ENCODE data around the gene LRP1. TPM values are rescaled to one million over a fixed set of nuclear protein-coding genes. Genes with fewer than 3 reads are reported as not detected.

The LRP1 gene
- total and polyA plus RNA-seq, 2 of the 13 experiments (the other 11 are each of a cell fraction or from before 2014, with no cell fraction given) = 14.7 to 30.8 TPM

DNA sequence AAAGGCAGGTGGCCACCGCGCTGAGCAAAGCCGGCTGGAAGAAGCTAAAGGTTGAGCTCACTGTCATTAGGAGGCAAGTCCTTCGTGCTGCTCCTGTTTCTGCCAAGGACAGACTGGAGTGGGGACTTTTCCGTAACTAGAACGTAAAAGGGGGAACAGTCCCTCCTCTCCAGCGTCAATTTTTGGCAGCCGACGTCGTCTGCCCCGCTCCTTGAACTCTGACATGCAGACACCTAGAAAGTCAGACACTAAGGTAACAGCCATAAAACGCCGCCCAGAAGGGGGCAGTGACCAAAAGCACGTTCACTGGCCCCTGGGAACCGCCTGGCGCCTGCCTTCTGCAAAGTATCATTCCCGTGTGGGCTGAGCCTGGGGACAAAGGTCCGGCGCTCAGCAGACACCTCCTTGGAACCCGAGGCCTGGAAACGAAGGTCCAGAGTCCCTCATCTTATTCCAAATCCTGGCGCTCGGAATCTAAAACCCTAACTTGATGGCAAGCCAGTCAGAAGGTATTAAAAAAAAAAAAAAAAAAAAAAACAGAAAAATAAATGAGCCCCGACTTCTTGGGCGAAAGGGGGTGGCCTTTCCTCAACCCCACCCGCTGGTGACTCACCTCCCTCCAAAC, 1.1 kb upstream of the LRP1 start (continued):
- TF ChIP-seq, protein P1, sequence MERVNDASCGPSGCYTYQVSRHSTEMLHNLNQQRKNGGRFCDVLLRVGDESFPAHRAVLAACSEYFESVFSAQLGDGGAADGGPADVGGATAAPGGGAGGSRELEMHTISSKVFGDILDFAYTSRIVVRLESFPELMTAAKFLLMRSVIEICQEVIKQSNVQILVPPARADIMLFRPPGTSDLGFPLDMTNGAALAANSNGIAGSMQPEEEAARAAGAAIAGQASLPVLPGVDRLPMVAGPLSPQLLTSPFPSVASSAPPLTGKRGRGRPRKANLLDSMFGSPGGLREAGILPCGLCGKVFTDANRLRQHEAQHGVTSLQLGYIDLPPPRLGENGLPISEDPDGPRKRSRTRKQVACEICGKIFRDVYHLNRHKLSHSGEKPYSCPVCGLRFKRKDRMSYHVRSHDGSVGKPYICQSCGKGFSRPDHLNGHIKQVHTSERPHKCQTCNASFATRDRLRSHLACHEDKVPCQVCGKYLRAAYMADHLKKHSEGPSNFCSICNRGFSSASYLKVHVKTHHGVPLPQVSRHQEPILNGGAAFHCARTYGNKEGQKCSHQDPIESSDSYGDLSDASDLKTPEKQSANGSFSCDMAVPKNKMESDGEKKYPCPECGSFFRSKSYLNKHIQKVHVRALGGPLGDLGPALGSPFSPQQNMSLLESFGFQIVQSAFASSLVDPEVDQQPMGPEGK (CRISPR knock-in tag; IDR thresholded peaks at IDR 0.05) = peak; percentile 70
- TF ChIP-seq ETV6 (CRISPR knock-in tag; conservative IDR thresholded peaks at IDR 0.05) (no peak), SP5 (CRISPR knock-in tag; IDR thresholded peaks at IDR 0.05; ENCODE audit: borderline replicate concordance, low read depth) (no peak), KLF9 (CRISPR knock-in tag; IDR thresholded peaks at IDR 0.05; ENCODE audit: low read depth) (no peak), SAP130 (CRISPR knock-in tag; IDR thresholded peaks at IDR 0.05; ENCODE audit: low read depth) (peak; percentile 71), ZNF558 (CRISPR knock-in tag; IDR thresholded peaks at IDR 0.05; ENCODE audit: borderline replicate concordance) (peak; percentile 31; the same call in 1 of the 2 replicates), ZNF234 (CRISPR knock-in tag; conservative IDR thresholded peaks at IDR 0.05) (no peak), ZNF609 (CRISPR knock-in tag; IDR thresholded peaks at IDR 0.05; ENCODE audit: borderline replicate concordance) (no peak), ZNF331 (CRISPR knock-in tag; IDR thresholded peaks at IDR 0.05) (peak; percentile 44; the same call in 1 of the 2 replicates), ZMYM2 (CRISPR knock-in tag; IDR thresholded peaks at IDR 0.05) (no peak), KDM3A (CRISPR knock-in tag; IDR thresholded peaks at IDR 0.05; ENCODE audit: low read depth) (0 out of 2 replicates have a peak, but pooled peaks have one; percentile 64)
- TF ChIP-seq, protein P2, sequence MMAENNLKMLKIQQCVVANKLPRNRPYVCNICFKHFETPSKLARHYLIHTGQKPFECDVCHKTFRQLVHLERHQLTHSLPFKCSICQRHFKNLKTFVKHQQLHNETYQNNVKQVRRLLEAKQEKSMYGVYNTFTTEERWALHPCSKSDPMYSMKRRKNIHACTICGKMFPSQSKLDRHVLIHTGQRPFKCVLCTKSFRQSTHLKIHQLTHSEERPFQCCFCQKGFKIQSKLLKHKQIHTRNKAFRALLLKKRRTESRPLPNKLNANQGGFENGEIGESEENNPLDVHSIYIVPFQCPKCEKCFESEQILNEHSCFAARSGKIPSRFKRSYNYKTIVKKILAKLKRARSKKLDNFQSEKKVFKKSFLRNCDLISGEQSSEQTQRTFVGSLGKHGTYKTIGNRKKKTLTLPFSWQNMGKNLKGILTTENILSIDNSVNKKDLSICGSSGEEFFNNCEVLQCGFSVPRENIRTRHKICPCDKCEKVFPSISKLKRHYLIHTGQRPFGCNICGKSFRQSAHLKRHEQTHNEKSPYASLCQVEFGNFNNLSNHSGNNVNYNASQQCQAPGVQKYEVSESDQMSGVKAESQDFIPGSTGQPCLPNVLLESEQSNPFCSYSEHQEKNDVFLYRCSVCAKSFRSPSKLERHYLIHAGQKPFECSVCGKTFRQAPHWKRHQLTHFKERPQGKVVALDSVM (CRISPR knock-in tag; IDR thresholded peaks at IDR 0.05) = no peak
- TF ChIP-seq, protein P3, sequence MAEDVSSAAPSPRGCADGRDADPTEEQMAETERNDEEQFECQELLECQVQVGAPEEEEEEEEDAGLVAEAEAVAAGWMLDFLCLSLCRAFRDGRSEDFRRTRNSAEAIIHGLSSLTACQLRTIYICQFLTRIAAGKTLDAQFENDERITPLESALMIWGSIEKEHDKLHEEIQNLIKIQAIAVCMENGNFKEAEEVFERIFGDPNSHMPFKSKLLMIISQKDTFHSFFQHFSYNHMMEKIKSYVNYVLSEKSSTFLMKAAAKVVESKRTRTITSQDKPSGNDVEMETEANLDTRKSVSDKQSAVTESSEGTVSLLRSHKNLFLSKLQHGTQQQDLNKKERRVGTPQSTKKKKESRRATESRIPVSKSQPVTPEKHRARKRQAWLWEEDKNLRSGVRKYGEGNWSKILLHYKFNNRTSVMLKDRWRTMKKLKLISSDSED (CRISPR knock-in tag; IDR thresholded peaks at IDR 0.05) = no peak
- TF ChIP-seq, protein P4, sequence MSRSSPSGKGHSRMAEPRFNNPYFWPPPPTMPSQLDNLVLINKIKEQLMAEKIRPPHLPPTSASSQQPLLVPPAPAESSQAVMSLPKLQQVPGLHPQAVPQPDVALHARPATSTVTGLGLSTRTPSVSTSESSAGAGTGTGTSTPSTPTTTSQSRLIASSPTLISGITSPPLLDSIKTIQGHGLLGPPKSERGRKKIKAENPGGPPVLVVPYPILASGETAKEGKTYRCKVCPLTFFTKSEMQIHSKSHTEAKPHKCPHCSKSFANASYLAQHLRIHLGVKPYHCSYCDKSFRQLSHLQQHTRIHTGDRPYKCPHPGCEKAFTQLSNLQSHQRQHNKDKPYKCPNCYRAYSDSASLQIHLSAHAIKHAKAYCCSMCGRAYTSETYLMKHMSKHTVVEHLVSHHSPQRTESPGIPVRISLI (CRISPR knock-in tag; IDR thresholded peaks at IDR 0.05; ENCODE audit: borderline replicate concordance) = peak; percentile 36; the same call in 1 of the 2 replicates

Measured in HepG2 (cell line).